GM12891 (cell line): ENCODE results near the gene SPP1.

Experiments used
- DNase-seq: peaks from one replicate; pipeline ENCODE4 v3.0.0; 2011; ENCODE audit warnings: low spot score; ENCODE audit not compliant: insufficient read length
- FAIRE-seq: peaks from 2 replicates; lab custom pipeline; 2011; peaks lifted over from hg19 to GRCh38; lab: Jason Lieb, UNC
- PAX5 ChIP-seq: IDR thresholded peaks from 2 replicates; pipeline ENCODE4 v1.6.1; 2011; ENCODE audit warnings: low read length, moderate library complexity, mild to moderate bottlenecking; ENCODE audit not compliant: insufficient read depth, severe bottlenecking
- POLR2A ChIP-seq: IDR thresholded peaks from 2 replicates; pipeline ENCODE4 v1.6.1; 2011; ENCODE audit warnings: low read depth, low read length, control low read depth
- POLR2AphosphoS5 ChIP-seq: IDR thresholded peaks from 2 replicates; pipeline ENCODE4 v1.6.1; 2011; ENCODE audit warnings: low read depth, low read length, control low read depth
- POU2F2 ChIP-seq: IDR thresholded peaks from 2 replicates; pipeline ENCODE4 v1.6.1; 2011; ENCODE audit warnings: low read depth, mild to moderate bottlenecking, control low read depth, low read length, moderate library complexity
- SPI1 ChIP-seq: IDR thresholded peaks from 2 replicates; pipeline ENCODE4 v1.6.1; 2011; ENCODE audit warnings: low read depth, low read length, control low read depth
- TAF1 ChIP-seq: IDR thresholded peaks from 2 replicates; pipeline ENCODE4 v1.6.1; 2011; ENCODE audit warnings: low read depth, low read length, control low read depth

Gene SPP1

DNA sequence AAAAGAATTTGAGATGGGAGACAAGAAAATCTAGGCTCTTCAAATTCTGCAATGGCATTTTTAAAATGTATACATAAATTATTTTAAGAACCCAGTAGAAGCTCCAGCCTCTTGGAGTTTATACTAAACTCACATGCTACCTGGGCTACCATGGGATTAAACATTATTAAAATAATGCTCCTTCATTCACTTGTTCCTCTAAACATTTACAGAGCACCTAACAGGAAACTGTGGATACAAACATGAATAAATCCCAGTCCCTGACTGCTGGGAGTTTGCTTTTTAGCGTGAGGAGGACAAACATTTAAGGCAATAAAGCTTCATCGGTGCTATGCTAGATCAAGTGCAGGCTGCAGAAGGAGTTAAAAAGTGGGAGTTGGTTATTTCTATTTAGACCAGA is 5.4 kb upstream of the SPP1 start:
- DNase-seq (no peak), FAIRE-seq (no peak)

DNA sequence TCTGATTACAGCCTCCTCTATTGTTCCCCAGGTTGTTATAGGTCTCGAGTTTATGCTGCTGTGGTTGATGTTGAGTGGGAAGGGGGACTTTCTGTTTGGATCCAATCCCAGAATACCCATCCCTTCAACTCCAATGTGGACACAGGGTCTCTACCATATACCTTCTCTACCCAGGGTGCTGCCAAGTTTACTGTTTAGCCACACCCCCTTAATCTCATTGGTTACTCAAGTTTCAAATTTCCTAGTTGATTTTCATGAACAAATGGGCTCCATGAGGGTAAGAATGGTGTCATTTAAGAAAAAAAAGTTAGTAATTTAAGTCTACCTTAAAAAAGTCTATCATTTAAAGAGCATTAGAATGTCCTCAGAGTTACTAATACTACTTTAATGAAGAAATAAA is 3.6 kb upstream of the SPP1 start:
- TF ChIP-seq POU2F2 (no peak), POLR2AphosphoS5 (no peak), POLR2A (no peak), PAX5 (no peak), SPI1 (no peak), TAF1 (no peak)
- no peak for DNase-seq
- no peak for FAIRE-seq

More for the DNA sequence above, 5.4 kb upstream of the SPP1 start:
- no peak for TF ChIP-seq TAF1
- TF ChIP-seq PAX5: no peak
- no peak for TF ChIP-seq POLR2A
- no peak for TF ChIP-seq POLR2AphosphoS5
- no peak for TF ChIP-seq POU2F2

DNA sequence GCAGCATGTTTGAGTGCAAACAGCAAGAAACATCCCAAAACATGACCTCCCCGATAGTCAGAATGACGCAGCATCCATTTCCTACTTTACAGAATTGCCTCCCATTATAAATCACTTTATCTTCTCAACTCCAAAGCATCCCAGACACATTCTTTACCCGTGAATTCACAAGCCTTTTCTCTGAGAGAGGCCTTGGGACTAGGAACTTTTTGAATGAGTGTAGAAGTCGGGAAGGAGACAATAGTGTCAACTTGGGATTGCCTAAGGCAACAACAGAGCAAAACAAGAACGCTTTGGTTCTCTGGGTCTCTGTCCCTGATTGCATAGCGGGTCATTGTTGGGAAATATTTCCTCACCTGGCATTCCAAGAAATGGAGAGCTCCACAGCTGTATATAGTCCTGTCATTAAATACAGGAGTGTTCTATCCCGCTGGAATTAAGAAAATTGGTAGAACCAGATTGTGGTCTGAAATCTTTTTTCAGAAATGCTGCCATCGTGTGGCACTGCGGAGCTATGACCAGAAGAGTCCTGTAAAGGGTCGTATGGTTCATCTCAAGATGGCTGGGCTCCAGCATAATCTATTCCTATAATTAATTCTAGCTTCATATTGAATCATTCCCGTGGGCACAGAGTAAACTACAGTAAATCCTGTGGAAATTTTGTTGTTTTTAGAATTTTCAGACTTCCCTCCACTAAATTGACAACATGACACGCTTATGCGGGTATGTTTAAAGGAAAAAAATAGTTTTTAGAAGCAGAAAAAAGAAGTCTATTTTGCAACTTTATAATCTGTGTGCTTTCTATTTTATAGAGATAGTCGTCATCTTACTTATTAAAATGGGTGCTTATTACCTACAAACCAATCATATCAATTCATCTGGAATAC is 2.0 kb upstream of the SPP1 start:
- TF ChIP-seq POLR2A: no peak
- peak; percentile 28 for FAIRE-seq

DNA sequence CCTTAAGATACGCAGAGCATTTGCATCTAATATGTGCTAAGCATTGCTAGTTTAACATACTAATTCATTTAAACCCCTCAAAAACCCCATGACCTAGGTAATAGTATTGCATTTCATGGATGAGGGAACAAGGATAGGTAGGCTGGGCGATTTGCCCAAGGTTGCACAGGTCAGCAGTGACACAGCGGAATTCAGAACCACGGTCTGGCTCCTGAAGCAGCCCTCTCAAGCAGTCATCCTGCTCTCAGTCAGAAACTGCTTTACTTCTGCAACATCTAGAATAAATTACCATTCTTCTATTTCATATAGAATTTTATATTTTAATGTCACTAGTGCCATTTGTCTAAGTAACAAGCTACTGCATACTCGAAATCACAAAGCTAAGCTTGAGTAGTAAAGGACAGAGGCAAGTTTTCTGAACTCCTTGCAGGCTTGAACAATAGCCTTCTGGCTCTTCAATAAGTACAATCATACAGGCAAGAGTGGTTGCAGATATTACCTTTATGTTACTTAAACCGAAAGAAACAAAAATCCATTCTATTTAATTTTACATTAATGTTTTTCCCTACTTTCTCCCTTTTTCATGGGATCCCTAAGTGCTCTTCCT is 555 bp upstream of the SPP1 start:
- no peak for TF ChIP-seq TAF1
- TF ChIP-seq POU2F2: no peak
- no peak for TF ChIP-seq POLR2AphosphoS5
- TF ChIP-seq SPI1: no peak
- no peak for TF ChIP-seq PAX5
- TF ChIP-seq POLR2A: no peak
- no peak for FAIRE-seq

More for the DNA sequence above, 2.0 kb upstream of the SPP1 start:
- no peak for DNase-seq

DNA sequence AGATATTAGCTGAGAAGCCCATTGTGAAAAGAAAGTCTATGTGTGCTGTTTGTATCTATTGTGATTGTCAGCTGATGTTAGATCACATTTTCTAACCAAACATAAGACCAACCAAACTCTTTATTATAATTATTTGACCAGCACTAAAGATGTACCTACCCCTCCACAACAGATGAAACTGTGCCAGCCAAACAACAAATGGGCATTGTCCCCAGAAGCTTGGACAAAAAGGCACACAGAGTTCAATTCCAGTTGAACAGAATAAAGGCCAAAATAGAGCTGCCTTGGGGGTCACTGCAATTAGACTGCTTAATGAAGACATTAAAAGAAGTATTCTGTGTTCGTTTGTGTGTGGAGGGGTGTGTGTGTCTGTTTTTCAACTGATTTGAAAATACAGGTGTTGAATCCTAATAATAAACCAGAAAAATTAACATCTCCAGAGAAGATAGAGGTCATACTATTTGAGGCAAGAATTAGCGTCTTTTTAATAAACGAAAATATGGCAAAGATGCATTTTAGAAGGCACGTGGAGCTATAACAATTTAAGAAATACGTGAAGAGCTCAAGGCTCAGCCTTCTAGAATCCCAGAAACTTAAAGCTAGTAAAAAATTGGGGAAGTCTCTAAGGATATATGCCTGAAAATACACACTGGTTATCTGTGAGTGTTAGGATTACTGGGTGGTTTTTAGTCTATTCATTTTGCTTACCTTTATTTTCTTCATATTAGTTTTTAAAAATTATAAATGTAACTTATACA is 2.2 kb downstream of the SPP1 start:
- TF ChIP-seq TAF1: no peak
- no peak for TF ChIP-seq POLR2A
- TF ChIP-seq POLR2AphosphoS5: no peak
- TF ChIP-seq SPI1: no peak
- no peak for TF ChIP-seq PAX5
- TF ChIP-seq POU2F2: no peak

More for the DNA sequence above, 555 bp upstream of the SPP1 start:
- DNase-seq: no peak

DNA sequence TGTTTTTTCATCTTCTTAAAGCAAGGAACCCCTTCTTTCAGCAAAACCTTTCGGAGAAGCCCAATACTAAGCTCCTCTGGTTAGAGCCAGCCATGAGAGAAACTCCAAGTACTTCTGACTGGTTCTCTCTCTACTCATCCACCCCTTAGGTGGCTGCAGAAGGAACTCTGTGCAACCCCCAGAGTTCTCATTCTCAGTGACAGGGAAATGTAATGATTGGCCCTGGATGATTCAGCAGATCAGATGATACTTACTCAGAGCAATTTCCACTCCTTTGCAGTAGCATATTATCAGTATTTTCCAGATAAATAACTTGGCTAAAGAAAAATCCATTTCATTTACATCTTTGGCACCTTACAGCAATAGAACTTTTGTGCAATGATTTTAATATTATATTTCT is 3.2 kb downstream of the SPP1 start:
- no peak for TF ChIP-seq PAX5
- no peak for TF ChIP-seq SPI1
- TF ChIP-seq POLR2A: no peak
- FAIRE-seq (no peak), DNase-seq (no peak)

More for the DNA sequence above, 2.2 kb downstream of the SPP1 start:
- no peak for FAIRE-seq
- no peak for DNase-seq

DNA sequence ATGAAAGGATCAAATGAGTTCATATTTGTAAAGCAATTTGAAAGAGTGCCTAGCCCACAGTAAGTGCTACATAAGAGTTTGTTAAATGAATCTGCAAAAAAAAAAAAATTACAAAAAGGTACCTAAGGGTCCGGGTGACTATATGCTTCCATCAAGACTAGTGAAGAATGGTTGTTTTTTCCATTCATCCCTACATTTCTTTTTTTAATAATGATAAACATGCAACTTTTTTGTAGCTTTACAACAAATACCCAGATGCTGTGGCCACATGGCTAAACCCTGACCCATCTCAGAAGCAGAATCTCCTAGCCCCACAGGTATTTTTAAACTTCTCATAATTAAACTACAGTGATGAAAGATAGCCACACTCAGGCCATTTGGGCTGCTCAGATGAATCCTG is 4.3 kb downstream of the SPP1 start:
- TF ChIP-seq POLR2A: no peak
- no peak for TF ChIP-seq PAX5
- no peak for TF ChIP-seq POLR2AphosphoS5
- TF ChIP-seq SPI1: no peak
- TF ChIP-seq TAF1: no peak
- no peak for TF ChIP-seq POU2F2
- no peak for FAIRE-seq
- DNase-seq: no peak

DNA sequence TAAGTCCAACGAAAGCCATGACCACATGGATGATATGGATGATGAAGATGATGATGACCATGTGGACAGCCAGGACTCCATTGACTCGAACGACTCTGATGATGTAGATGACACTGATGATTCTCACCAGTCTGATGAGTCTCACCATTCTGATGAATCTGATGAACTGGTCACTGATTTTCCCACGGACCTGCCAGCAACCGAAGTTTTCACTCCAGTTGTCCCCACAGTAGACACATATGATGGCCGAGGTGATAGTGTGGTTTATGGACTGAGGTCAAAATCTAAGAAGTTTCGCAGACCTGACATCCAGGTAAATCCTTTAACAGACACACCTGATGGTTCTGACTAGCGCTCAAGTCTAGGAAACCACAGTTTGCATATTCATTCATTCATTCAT is 6.0 kb downstream of the SPP1 start:
- TF ChIP-seq SPI1: no peak

DNA sequence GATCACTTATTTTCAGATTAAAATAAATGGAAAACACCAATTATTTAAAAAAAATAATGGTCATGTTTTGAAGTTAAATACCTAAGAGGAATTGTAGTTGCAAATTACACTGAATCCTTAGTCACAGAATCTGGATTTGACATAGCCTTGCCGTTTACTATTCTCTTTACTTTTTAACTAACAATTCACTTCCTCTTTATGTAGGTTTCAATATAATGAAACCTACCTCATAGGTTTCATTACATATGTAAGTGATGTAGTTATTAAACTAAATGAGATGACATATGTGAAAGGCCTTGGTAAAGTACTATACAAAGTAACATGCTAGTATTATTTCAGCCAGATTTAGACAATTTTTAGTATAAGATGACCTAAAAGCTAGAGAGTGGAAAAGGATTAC is 6.5 kb downstream of the SPP1 start:
- DNase-seq (no peak), FAIRE-seq (no peak)
- TF ChIP-seq PAX5 (no peak), POLR2A (no peak), POLR2AphosphoS5 (no peak), SPI1 (peak; percentile 61)

More for the DNA sequence above, 6.0 kb downstream of the SPP1 start:
- DNase-seq (no peak), FAIRE-seq (no peak)
